NCI-H1105 (cell line): ENCODE data around the gene NCOR2.

Experiments
- DNase-seq: peaks from one replicate; lab custom pipeline; 2025; lab: John Stamatoyannopoulos, UW

NCOR2 gene

GRCh38 chr12:124525927-124526692 lies 41.3 kb downstream of the NCOR2 start:
- DNase-seq, result no peak

DNA sequence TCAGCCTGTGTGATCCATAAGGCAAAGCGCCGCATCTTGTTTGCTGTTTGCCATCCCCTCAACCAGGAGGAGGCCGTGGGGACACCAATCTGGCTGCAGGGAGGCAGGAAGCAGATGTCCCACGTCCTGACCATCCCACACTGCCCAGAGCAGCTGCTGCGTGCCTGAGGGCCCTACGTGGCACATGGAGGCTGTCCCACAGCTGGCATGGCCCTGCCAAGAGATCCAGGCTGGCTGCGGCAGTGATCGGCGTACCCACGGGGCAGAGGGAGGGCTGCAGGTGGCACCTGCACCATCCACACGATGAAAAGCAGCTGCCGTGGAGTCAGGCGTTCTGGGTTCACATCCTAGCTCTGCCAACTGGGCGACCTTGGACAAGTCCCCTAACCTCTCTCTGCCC lies 42.0 kb downstream of the NCOR2 start:
- no peak for DNase-seq

DNA sequence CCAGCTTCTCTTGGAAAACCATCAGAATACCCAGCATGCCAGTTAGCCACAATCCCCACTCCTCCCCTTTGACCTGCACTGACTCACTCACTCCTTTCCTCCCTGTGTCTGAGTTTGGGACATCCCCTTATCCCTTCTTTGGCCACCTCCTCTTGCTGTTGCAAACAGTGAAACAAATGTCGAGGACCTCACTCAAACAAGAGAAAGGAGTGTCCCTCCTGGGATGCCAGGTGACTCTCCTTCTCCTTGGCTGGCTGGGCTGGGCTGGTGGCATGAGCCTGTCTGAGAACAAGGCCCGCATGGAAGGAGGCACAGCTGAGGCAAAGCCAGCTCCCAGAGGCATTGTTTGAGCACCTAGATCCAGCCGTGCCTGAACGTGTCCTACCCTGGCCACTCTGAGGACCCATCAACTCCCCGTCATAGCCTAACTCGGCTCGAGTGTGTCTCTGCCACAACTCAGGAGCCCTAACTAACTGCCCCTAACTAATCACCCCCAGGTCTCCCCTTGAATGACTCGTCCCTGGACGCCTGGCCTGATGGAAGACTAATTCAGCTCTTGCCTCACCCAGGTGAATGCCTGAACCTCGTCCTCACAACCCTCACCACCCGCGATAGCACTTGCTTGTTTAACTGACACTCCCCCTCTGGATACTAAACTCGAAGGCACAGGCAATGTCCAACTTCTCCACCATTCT lies 43.0 kb downstream of the NCOR2 start:
- no peak for DNase-seq

- peak; percentile 97 for DNase-seq
Observed at GRCh38 chr12:124523071-124523470, 44.3 kb downstream of the NCOR2 start.

- DNase-seq, result no peak
Observed at GRCh38 chr12:124520907-124521306, 46.5 kb downstream of the NCOR2 start.

GRCh38 chr12:124520265-124520701 lies 47.1 kb downstream of the NCOR2 start:
- no peak for DNase-seq

GRCh38 chr12:124519746-124520145 lies 47.7 kb downstream of the NCOR2 start:
- no peak for DNase-seq

DNA sequence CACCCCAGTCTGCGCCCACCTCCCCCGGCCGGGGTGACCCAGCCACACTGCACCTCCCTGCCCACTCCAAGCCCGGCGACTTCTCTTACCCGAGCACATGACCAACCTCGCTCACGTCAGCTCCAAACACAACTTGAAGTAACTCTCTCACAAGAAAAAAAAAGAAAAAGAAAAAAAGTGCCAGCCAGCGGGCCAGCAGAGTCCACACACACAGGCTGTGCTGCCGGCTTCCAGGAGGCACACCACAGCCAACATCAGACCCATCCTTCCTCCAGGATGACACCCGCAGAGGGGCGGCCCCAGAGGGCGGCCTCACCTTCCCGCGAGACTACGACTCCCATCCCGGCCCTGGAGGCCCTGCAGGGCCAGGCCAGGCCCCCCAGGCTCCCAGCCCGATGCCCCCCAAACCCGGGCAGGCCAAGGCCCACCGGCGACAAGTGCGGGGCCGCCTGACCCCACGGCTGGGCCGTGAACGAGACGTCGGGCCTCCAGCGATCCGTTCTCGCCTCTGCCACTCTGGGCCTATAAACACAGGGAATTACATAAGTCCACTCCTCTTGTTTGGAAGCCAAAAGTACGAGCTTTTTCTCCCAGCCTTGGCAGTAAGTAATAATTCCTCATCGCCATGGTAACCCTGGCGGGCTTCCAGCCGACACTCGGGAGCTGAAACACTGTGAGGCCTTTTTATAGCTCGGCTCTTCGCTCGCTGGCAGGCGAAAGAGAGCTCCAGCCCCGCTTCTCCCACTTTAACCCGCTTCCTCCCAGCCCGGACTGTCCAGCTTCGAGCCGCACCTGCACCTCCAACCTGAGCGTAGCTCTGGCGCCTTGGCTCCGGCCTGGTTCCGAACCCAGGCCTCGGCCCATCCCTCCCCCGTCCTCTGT lies 49.1 kb downstream of the NCOR2 start:
- DNase-seq, result peak; percentile 97
